NCI-H69 (cell line): ENCODE results near the gene CUBN.

ENCODE experiments used
- DNase-seq: peaks from one replicate; lab custom pipeline; 2025; lab: John Stamatoyannopoulos, UW

The CUBN gene

DNA sequence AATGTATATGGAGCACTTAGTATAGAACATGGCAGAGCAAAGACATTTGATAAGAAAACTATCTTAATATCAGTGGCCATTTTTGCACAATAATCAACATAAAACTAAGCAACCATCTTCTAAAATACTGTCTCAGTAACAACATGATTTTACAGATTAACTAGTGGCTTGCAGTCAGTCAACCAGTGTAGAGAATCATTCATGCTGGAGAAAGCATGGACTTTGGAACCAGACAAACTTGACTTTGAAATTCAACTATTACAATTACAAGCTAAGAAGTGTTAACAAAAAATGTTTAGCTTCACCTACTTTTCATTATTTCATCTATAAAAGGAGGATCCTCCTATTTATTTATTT lies 27.7 kb downstream of the CUBN start:
- DNase-seq, result no peak

DNA sequence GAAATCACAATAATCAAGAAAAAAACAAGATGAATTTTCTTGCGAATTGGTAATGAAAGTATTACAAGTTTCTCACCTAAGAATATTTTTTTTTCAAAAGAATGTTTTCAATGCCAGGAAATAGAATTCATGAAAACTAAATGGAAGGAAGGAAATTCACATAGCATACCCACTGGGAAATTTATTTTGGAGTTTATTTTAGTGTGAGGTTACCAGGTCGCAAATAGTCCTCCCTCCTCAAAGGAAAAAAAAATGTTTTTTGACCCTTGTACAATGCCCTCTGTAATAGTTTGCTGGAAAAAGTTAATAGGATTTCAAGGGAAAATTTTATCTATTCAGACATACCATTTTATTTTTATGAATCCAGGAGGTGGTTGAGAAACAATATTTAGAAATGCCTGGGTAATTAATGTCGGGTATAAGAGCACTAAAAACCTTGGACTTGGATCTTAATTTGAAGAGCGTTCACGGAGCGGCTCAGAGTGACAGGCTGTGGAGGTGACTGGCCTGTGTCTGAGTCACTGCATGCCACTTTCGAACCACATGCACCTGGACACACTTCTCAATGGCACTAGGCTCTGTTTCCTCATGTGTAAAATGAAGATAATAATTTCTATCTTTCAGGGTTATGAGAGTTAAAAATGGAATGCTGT lies 28.2 kb downstream of the CUBN start:
- DNase-seq, result no peak

DNA sequence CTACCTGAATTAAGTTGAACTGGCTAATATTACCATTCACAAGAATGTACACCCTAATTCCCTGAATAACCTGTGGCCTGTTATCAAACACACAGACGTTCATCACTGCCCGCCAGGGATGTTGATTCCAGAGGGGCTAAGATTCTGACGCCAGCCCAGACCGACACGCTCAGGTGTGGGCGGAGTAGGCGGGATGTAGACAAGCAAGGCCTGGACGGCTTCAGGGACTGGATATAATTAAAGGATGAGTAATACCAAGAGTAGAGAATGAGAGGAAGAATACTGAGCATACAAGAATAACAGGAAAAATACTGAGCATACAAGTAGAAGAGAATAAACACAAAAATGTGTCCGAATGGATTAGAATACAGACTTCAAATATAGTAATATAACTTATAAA lies 29.0 kb downstream of the CUBN start:
- DNase-seq, result peak; percentile 1

DNA sequence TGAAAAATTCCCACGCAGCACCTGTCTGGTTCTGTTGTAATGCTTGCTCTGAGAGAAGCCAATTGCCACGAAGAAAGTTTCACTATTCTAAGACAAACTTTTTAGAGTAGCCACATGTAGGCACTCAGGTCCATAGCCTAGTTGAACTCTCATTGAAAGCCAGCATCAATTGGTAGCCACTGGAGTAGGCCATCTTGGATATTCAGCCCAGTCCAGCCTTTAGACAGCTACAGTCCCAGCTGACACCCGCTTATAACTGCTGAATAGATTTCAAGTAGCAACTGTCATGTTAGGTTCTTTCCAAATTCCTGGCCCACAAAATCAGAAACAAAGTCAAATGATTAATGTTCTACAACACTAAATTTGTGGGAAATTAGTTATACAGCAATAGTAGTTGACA lies 31.6 kb downstream of the CUBN start:
- DNase-seq, result no peak

DNA sequence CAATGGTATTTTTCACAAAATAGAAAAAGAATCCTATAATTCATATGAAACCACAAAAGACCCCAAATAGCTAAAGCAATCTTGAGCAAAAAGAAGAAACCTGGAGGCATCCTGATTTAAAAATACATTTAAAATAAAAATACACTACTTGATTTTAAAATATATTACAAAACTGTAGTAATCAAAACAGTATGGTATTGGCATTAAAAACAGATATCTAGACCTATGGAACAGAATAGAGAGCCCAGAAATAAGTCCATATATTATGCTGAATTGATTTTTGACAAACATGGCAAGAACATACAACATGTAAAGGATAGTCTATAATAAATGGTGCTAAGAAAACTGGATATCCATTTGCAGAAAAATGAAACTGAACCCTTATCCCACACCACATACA lies 34.8 kb downstream of the CUBN start:
- no peak for DNase-seq

DNA sequence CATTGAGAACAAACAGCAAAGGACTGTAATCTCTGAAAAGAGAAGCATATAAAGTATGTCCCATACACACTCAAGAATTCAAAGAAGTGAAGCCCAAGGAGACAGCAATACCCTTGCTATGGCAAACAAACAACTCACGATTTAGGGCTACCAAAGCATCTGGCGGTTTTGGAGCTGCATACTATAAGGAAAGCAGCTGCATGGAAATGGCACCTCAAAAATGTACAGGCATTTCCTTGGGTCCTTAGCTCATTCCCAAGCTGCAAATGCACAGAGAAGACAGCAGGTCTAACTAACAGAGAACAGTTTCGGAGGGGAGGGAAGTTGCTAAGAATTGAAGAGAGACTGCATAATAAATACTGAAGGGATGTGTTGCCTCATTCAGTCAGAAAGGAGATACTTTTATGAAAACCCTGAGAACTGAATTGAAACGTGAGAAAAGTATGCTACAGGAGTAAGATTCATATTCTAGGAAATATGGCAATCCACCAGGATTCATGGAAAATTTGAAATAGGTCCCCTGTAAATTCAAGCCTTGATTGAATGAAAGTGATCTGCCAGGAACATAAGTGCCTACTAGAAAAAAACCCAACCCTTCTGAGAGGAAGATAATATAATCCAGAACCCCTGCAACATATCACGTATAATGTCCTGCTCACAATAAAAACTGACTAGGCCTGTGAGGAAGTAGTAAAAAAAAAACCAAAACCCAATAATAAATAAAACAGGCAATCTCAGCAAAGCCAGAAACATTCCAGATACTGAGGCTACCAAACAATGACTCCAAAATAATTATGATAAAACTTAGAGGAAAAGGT lies 36.4 kb downstream of the CUBN start:
- no peak for DNase-seq

DNA sequence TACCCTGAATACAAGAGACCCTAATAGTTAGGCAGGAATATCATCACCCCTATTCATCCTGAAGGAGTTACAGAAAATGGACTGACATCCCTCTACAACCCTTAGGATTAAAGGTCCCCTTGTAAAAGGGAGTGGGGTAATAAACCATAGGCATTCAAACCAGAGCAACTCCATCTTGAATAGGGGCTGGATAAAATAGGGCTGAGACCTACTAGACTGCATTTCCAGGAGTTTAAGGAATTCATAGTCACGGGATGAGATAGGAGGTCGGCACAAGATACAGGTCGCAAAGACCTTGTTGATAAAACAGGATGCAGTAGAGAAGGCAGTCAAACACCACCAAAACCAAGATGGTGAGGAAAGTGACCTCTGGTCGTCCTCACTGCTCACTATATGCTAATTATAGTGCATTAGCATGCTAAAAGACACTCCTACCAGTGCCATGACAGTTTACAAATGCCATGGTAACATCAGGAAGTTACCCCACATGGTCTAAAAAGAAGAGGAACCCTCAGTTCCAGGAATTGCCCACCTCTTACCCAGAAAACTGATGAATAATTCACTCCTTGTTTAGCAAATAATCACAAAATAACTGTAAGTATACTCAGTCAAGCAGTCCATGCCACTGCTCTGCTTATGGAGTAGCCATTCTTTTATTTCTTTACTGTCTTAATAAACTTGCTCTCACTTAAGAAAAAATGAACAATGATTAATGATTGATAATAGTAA lies 37.2 kb downstream of the CUBN start:
- DNase-seq, result no peak

DNA sequence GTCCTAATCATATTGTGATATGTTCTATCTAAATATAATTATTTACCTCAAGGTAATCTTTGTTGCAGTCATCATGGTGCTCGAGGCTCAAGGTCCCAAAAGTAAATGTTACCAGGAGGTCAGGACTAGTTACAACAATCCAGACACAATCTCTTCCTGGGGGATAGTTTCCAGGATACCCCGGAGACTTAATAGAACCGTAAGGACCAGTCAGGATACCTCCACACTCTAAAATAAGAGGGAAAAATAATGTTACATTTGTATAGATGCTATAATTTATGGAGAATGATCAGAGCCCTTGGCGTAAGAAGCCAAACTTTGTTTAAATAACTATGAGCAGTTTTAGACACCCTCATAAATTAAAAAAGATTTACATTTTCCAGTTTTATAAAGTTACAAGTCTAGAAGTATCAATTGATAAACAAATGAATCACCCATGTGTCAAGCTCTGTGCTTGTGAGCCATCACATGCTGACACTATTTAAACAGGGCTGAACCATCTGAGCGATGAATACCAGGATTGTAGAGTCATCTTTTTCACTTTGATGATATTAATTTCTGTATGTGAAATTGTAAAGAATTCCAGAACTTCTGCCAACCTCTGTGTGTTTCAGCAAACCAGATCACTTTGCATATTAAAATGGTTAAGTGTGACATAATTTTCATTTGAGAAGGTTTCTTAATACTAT lies 41.3 kb downstream of the CUBN start:
- DNase-seq, result no peak

DNA sequence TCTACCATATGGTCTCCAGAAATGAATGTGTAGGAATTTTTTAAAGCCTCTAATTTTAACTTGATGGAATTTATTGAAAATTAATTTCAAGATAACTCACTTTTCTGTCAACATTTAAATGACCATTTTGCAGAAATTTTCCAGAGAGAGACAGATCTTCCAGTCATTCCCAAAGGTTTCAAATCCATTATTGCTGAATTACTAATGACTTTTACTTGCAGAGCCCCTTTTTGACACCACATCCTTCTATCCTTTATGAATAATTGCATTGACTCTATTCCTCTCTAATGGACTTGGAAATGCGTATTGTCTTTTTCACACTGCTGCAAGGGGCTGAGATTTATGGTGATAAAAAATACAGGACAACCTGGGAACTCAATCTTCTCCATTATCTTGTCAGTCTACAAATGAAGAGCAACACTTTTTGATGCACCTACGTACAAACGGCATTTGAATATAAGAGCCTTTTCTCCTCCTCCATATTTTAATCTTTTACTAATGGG lies 42.7 kb downstream of the CUBN start:
- no peak for DNase-seq

DNA sequence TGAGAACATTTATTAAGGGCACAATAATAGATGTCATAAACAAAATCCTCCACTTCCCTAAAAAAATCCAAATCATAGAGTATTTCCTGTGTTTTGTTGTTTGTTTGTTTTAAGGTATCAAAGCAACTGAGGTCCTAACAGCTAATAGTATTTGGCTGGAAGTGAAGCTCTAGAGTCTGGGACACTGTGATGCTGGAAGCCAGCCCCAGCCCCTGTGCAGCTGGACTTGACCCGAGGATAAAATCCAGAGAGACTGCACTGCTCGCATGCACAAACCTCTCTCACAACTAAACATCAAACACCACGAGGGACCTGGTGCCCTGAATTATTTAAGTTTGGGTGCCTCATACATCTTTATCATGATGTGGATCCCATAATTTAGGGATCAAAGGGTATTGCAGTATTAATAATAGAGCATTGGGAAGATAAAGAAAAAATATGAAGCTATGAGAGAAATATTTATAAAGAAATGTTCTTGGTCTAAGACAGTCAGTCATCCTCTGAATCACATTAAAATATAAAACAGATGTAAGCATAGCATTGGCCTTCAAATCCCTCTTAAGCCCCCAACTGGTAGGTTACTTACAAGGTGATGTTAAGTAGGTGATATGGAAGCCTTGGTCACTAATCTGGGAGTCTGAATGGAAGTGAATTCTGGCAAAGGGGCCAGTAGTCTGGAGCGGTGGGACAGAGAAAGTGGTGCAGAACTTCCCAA lies 44.4 kb downstream of the CUBN start:
- no peak for DNase-seq

DNA sequence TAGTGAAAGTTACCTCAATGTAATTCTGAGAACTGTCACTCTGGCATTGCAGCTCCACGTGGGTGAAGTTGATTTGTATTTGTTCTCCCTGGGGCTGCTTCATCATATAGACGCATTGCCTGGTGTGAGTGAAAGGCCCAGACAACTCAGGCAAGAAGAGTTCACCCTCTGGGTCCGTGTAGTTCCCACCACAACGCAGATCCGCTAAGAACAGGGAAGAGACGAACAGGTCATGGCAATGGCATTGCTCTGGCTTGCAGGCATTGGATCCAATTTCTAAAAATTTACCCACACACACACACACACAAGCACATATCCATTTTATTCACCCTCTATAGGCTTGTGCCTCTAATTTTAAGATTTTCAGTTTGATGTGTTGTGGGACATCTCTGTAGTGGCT lies 45.4 kb downstream of the CUBN start:
- no peak for DNase-seq

DNA sequence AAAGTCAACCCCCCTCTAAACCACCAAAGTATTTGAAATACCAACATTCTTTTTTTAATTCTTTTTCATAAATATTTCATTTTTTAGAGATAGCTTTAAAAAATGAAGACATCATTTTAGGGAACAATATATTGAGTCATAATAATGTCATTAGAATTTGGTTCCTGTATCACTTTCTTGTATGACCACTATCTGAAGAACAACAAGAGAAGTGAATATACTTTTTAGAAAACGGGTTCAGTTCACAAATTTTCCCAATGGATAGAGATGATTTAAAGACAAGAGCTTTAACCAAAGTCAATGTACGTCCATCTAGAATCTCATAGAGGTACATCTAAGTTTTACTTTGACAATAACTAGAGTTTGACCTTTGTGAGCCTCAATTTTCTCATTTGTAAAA lies 48.2 kb downstream of the CUBN start:
- no peak for DNase-seq

DNA sequence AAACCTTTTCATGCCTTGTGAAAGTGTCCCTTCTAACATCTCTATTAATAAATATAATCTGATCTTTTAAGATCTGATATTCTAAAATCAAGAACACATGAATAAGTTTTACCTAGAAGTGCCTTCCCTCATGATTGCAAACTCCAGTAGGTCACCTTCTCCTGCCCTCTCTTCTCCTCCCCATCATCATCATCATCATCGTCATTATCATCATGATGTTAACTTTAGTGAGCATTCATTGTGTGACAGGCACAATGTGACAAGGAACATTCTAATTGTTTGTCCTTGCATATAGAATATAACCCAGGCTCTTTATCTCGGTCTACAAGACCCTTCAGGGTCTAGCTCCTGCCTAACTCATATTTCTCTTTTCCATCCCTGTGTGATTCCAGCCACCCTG lies 51.7 kb downstream of the CUBN start:
- DNase-seq, result no peak

DNA sequence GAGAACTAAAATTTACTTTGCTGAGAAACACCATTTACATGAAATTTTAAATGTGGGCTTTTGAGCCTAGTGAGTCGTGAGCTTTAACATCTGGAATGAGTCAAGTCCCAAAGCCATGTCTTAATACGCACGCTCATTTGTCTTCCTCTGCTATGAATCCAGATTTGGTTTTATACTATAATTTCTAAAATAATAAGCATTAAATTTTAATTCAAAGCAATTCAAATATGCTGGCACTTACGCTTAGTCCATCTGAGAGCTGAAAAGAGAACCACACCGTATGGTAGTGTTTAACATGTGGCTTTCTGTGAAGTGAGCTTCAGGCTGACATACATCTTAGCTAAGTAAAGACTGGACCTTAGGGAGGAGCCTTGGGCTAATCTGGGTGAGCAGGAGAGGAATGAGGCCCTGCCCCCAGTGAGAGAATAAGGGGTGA lies 52.2 kb downstream of the CUBN start:
- DNase-seq, result no peak

DNA sequence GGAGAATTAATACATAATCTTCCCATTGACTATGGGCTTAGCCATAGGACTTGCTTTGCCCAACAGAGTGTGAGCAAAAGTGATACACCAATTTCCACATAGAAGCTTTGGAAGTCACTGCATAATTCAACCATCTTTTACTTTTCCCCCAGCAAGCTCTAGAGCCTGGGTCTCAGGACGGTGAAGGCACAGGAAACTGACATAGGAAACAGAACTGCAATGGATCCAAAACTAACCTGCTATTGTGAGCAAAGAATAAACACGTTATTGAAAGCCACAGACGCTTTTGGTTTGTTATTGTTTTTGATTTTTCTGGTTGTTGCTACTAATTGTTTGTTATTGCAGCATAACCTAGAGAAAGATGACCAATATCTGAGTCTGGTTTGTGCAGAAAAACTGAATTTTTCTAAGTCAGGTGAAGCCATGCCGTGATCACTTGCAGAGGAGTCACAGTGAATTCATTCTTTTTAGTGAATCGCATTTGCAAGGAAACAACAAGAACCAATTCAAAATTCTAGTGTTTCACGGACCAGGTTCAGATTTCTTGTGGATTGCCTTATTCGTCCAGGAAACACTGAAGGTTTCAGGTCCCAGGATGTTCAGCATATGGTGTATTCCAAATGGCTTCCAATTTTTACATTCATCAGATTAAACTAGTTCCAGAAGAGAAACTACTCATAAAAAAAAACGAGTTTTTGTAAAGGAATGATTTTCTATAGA lies 52.8 kb downstream of the CUBN start:
- no peak for DNase-seq

DNA sequence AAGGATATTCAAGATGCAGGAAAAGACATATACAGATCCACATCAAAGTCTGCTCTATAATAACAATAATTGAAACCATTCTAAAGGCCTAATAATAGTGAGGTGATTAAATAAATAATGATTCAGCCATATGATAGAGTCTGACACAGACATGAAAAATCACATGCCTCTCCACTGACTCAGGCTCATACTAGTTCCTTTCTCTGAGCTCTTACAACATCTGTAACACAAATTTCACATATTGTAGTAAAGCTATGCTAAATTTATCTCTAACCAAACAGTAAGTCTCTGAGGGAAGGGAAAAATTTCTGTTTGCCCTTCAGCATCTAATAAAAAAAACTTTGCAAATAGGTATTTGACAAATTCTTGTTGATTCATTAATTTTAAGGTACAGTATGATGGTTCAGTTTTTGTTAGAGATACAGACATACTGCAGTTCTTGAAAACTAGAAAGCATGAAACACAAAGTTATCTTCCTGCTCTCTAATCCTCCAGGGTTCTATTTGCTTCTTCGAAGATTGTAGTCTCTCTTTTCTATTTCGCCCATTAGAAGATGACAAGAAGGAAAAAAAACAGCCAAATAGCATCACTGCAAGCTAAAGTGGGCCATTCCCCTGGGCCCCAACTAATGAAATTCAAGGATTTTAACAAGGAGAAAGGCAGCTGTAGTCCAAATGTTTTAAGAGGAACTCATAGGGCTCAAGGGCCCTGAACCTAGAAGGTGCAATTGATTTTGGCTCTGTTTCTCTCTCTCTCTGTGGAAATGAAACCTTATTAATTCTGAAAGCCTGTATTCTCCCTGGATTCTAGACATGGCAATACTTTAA lies 53.9 kb downstream of the CUBN start:
- no peak for DNase-seq

DNA sequence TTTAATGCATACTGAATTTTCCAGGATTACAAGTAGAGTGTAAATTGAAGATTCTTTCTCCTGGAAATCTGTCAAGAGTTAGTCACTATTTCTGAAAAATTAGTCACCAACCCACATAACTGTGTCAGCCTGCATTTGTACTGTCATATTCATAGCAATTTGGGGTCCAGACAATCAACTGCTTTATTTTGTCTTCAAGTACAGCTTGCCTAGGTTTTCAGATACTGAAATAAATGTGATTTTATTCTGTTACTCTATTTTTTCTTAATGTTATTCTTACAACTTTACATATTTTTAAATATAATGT lies 55.1 kb downstream of the CUBN start:
- DNase-seq, result no peak

DNA sequence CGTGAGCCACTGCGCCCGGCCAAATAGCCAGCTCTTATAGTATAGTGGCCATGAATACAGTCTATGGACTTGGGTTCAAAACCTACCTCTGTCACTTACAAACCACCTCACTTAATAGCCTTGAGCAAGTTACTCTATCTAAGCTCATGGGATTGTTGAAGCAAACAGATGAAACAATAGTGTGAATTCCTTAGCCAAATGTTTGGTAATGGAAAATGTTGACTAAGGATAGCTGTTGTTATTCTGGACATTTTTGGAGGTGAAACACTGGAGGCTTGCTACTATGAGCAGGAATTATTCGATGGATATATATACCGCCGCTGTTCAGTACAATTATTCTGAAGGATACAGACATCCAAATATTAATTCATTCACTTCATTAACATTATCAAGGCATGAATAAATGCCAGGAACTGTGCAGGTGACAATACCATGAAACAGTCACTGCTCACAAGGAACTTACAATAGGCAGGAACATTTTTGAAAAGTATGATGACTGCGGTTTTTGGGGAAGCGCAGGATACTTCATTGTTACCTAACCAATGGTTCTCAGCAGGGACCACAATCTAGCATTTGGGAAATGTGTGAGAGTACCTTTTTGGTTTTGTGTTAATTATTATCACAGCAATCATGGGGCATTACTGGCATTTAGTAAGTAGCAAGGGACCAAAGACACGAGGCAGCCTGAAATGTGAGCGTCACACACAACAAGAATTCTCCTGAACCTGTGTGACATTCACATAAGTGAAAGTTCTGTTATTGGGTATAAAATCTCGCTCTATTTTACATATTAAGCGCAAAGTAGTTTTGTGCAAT lies 55.7 kb downstream of the CUBN start:
- DNase-seq, result no peak

DNA sequence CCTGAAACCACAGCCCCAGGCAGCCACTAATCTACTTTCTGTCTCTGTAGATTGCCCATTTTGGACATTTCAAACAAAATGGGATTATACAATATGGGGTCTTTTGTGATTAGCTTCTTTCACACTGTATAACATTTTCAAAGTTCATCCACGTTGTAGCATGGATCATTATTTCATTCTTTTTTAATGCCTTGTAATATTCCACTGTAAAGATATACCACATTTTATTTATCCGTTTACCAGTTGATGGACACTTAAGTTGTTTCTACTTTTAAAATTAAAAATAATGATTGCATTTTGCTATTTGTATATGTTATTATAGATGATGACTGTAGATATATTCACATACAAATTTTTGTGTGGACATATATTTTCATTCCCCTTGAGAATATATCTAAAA lies 60.7 kb downstream of the CUBN start:
- DNase-seq, result no peak
